ENCODE results near the gene SPRR3. TPM values are rescaled to one million over a fixed set of nuclear protein-coding genes. Genes with fewer than 3 reads are reported as not detected.

The SPRR3 gene
- total RNA-seq, 2 donors from 2014 or later, result not detected

GRCh38 chr1:152986578-152986977, 15.0 kb upstream of the SPRR3 start:
- H3K4me3 ChIP-seq, result no peak overlapping the region
- H3K4me1 ChIP-seq, result no peaks in the 10 kb centered on the region
- no peaks in the 10 kb centered on the region for H3K9me3 ChIP-seq
- no peaks in the 10 kb centered on the region for H3K27me3 ChIP-seq
- TF ChIP-seq CTCF (IDR thresholded peaks at IDR 0.05), result no peak
- H3K27ac ChIP-seq, result no peak overlapping the region
- H3K36me3 ChIP-seq, result no peaks in the 10 kb centered on the region
- no peak for DNase-seq (ENCODE audit: low spot score)

- H3K27me3 ChIP-seq, result no peaks in the 10 kb centered on the region
- TF ChIP-seq CTCF (IDR thresholded peaks at IDR 0.05), result no peak
- no peaks in the 10 kb centered on the region for H3K36me3 ChIP-seq
- peaks cover 0 to 5% of the 10 kb centered on the region in 2 donors for H3K9me3 ChIP-seq
- no peak for DNase-seq (ENCODE audit: low spot score)
- no peak overlapping the region for H3K27ac ChIP-seq
- H3K4me3 ChIP-seq, result no peak overlapping the region
- H3K4me1 ChIP-seq, result no peaks in the 10 kb centered on the region
Observed at GRCh38 chr1:152993186-152993585, 8.4 kb upstream of the SPRR3 start.

- no peak for DNase-seq (ENCODE audit: low spot score)
- Histone ChIP-seq H3K9me3 (peaks cover 0 to 5% of the 10 kb centered on the region in 2 donors), H3K4me1 (no peaks in the 10 kb centered on the region), H3K27ac (no peak overlapping the region), H3K4me3 (no peak overlapping the region), H3K27me3 (no peaks in the 10 kb centered on the region), H3K36me3 (no peaks in the 10 kb centered on the region)
- TF ChIP-seq CTCF (IDR thresholded peaks at IDR 0.05), result no peak
Observed at GRCh38 chr1:152995842-152996241, 5.7 kb upstream of the SPRR3 start.

GRCh38 chr1:152996633-152997400, 4.7 kb upstream of the SPRR3 start:
- Histone ChIP-seq H3K9me3 (peaks cover 0 to 5% of the 10 kb centered on the region in 2 donors), H3K27me3 (no peaks in the 10 kb centered on the region), H3K4me1 (no peaks in the 10 kb centered on the region), H3K27ac (no peak overlapping the region), H3K4me3 (no peak overlapping the region), H3K36me3 (no peaks in the 10 kb centered on the region)
- TF ChIP-seq CTCF (IDR thresholded peaks at IDR 0.05), result no peak
- DNase-seq (ENCODE audit: low spot score), result no peak

GRCh38 chr1:152997901-152998300, 3.6 kb upstream of the SPRR3 start:
- DNase-seq (ENCODE audit: low spot score), result no peak
- no peaks in the 10 kb centered on the region for H3K36me3 ChIP-seq
- no peak overlapping the region for H3K27ac ChIP-seq
- H3K9me3 ChIP-seq, result peaks cover 0 to 5% of the 10 kb centered on the region in 2 donors
- H3K4me1 ChIP-seq, result no peaks in the 10 kb centered on the region
- H3K4me3 ChIP-seq, result no peak overlapping the region
- H3K27me3 ChIP-seq, result no peaks in the 10 kb centered on the region
- no peak for TF ChIP-seq CTCF (IDR thresholded peaks at IDR 0.05)

GRCh38 chr1:152998476-152998875, 3.1 kb upstream of the SPRR3 start:
- Histone ChIP-seq H3K36me3 (no peaks in the 10 kb centered on the region), H3K27ac (no peak overlapping the region), H3K4me1 (no peaks in the 10 kb centered on the region), H3K9me3 (peaks cover 0 to 5% of the 10 kb centered on the region in 2 donors), H3K27me3 (no peaks in the 10 kb centered on the region), H3K4me3 (no peak overlapping the region)
- DNase-seq (ENCODE audit: low spot score), result no peak
- TF ChIP-seq CTCF (IDR thresholded peaks at IDR 0.05), result no peak

All from right atrium auricular region (tissue), 2 donors.